Colonic mucosa (tissue), 4 donors: Measurements from ENCODE around the gene PFKL. TPM values are rescaled to one million over a fixed set of nuclear protein-coding genes. Genes with fewer than 3 reads are reported as not detected.
"Not testable (repeated sequence)": the region's sequence is repeated elsewhere in the genome, so short reads cannot be mapped to it uniquely, and the experiment has no call there.

ENCODE experiments used
- DNase-seq: peaks from one replicate; pipeline ENCODE4 v3.0.0-alpha.2; 2020
- H3K27ac ChIP-seq: fragments of 200-600 bp; one replicate; pipeline ENCODE4 v1.8.0; 2021
- H3K27me3 ChIP-seq: fragments of 200-600 bp; one replicate; pipeline ENCODE4 v1.8.0; 2021
- H3K36me3 ChIP-seq: fragments of 200-600 bp; one replicate; pipeline ENCODE4 v1.8.0; 2021
- H3K4me1 ChIP-seq: fragments of 200-600 bp; one replicate; pipeline ENCODE4 v1.8.0; 2021; ENCODE audit warnings: mild to moderate bottlenecking
- H3K4me3 ChIP-seq: fragments of 200-600 bp; one replicate; pipeline ENCODE4 v1.8.0; 2021
- H3K9ac ChIP-seq, 2 donors: one replicate each; pipeline ENCODE4 v1.7.0; 2013; ENCODE audit warnings: control low read depth in 2 of 2, low read depth in 2 of 2, low read length in 2 of 2
- H3K9me3 ChIP-seq: fragments of 200-600 bp; one replicate; pipeline ENCODE4 v1.8.0; 2021
- intact Hi-C: fragments of 100-400 bp; cut with DNase I; formaldehyde crosslinking; loops from one replicate; pipeline ENCODE4 v1.14.1; 2022
- total RNA-seq, 2 donors: library from RNA; stranded (reverse); fragmentation: NEBNext Ultra II Directional in 1 of 2; extraction: Animal tissue kit (Norgen Biotek cat#: 25700) in 1 of 2; gene quantifications; one replicate each; pipeline ENCODE4 v1.2.1, GENCODE V29; 2021
- TF ChIP-seq, protein P1 (sequence below): fragments of 200-600 bp; IDR thresholded peaks from one replicate; pipeline ENCODE4 v1.8.0; 2022; ENCODE audit warnings: antibody characterized with exemption, mild to moderate bottlenecking
- donor health status: healthy.
- donor health status: DM: no; HTN: no; CAD: no.
- donor health status: DM: no; HTN: no; CAD: no.

The PFKL gene
- total RNA-seq, 2 donors from 2014 or later = 300 to 332 TPM

GRCh38 chr21:44282370-44282769 lies 17.5 kb upstream of the PFKL start:
- Histone ChIP-seq H3K9ac (no peak overlapping the region), H3K4me3 (no peak overlapping the region), H3K9me3 (no peaks in the 10 kb centered on the region), H3K27ac (no peak overlapping the region), H3K27me3 (peaks cover 12% of the 10 kb centered on the region), H3K36me3 (no peaks in the 10 kb centered on the region), H3K4me1 (no peaks in the 10 kb centered on the region)
- intact Hi-C loops = no loop called here
- TF ChIP-seq, protein P1, sequence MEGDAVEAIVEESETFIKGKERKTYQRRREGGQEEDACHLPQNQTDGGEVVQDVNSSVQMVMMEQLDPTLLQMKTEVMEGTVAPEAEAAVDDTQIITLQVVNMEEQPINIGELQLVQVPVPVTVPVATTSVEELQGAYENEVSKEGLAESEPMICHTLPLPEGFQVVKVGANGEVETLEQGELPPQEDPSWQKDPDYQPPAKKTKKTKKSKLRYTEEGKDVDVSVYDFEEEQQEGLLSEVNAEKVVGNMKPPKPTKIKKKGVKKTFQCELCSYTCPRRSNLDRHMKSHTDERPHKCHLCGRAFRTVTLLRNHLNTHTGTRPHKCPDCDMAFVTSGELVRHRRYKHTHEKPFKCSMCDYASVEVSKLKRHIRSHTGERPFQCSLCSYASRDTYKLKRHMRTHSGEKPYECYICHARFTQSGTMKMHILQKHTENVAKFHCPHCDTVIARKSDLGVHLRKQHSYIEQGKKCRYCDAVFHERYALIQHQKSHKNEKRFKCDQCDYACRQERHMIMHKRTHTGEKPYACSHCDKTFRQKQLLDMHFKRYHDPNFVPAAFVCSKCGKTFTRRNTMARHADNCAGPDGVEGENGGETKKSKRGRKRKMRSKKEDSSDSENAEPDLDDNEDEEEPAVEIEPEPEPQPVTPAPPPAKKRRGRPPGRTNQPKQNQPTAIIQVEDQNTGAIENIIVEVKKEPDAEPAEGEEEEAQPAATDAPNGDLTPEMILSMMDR = no peak
- no peak for DNase-seq

- H3K27ac ChIP-seq, H3K9me3 ChIP-seq, DNase-seq, H3K9ac ChIP-seq, H3K36me3 ChIP-seq, intact Hi-C loops, H3K4me3 ChIP-seq, H3K4me1 ChIP-seq: not testable (repeated sequence)
- H3K27me3 ChIP-seq = peaks cover 12% of the 10 kb centered on the region
These were observed 16.6 kb upstream of the PFKL start for GRCh38 chr21:44283211-44283785.

- Histone ChIP-seq H3K9me3 (no peaks in the 10 kb centered on the region), H3K27me3 (peaks cover 12% of the 10 kb centered on the region), H3K4me1 (no peaks in the 10 kb centered on the region), H3K4me3 (no peak overlapping the region), H3K9ac (no peak overlapping the region), H3K36me3 (no peaks in the 10 kb centered on the region), H3K27ac (no peak overlapping the region)
- DNase-seq = no peak
- TF ChIP-seq, protein P1 = no peak
- intact Hi-C loops = no loop called here
These were observed 15.9 kb upstream of the PFKL start for GRCh38 chr21:44283948-44284347.

DNA sequence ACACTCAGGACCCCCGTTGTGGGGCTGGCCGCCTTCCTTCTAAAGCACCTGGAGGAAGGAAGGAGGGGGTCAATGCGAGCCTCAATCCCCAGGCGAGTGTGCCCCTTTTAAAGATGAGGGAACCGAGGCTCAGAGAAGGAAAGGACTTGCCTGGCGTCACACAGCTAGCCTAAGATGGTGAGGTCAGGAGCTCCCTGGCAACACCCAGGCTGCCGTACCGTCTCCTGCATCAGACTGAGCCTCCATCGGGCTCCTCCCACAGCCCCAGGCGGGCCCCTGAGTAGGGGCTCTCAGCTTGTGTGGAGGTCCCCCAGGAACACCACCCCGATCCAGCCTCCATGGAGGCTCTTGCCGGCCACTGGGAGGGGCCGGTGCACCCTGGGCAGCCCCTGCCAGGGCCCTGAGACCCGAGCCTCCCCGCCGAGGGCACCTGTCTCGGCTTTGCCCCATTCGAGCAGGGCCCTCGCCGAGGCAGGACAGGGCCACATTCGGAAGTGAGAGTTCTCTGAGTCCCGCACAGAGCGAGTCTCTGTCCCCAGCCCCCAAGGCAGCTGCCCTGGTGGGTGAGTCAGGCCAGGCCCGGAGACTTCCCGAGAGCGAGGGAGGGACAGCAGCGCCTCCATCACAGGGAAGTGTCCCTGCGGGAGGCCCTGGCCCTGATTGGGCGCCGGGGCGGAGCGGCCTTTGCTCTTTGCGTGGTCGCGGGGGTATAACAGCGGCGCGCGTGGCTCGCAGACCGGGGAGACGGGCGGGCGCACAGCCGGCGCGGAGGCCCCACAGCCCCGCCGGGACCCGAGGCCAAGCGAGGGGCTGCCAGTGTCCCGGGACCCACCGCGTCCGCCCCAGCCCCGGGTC lies 14.5 kb upstream of the PFKL start, which contains the start of gene AIRE:
AIRE (plus strand) TSS at position 739 of the 855 bp plus-strand sequence. CDS start 131 bp downstream, outside the sequence.
- intact Hi-C loops = no loop called here
- H3K9ac ChIP-seq = no peak within 1 kb of the TSS
- TF ChIP-seq, protein P1 = no peak
- no peaks in the 10 kb centered on the region for H3K36me3 ChIP-seq
- H3K4me1 ChIP-seq = no peaks in the 10 kb centered on the region
- H3K4me3 ChIP-seq = no peak within 1 kb of the TSS
- H3K27ac ChIP-seq = no peak within 1 kb of the TSS
- peaks cover 12% of the 10 kb centered on the region for H3K27me3 ChIP-seq
- no peaks in the 10 kb centered on the region for H3K9me3 ChIP-seq
- no peak for DNase-seq

GRCh38 chr21:44286086-44286715 lies 13.7 kb upstream of the PFKL start:
- Histone ChIP-seq H3K36me3 (no peaks in the 10 kb centered on the region), H3K27me3 (peaks cover 12% of the 10 kb centered on the region), H3K4me1 (no peaks in the 10 kb centered on the region), H3K9ac (no peak overlapping the region), H3K9me3 (no peaks in the 10 kb centered on the region), H3K27ac (no peak overlapping the region), H3K4me3 (no peak overlapping the region)
- intact Hi-C loops = no loop called here
- TF ChIP-seq, protein P1 = no peak
- DNase-seq = no peak
